PFSK-1 (cell line): Measurements from ENCODE around the gene MYO1F.

Experiments
- POLR2AphosphoS5 ChIP-seq: IDR thresholded peaks from 2 replicates; pipeline ENCODE4 v1.6.1; 2012; ENCODE audit warnings: low read depth, mild to moderate bottlenecking, control low read depth, low read length, moderate library complexity
- REST ChIP-seq, 2 experiments: IDR thresholded peaks; 2 replicates each; pipeline versions ENCODE4 v1.6.1 to v1.8.0; 2011 to 2012; ENCODE audit warnings: low read depth in 2 of 2, low read length in 2 of 2, control low read depth in 1 of 2, inconsistent platforms in 1 of 2, mild to moderate bottlenecking in 1 of 2, moderate library complexity in 1 of 2; ENCODE audit not compliant: insufficient read depth in 1 of 2
- SIN3A ChIP-seq: IDR thresholded peaks from 2 replicates; pipeline ENCODE4 v1.6.1; 2012; ENCODE audit warnings: mild to moderate bottlenecking, low read length, moderate library complexity, borderline replicate concordance; ENCODE audit not compliant: insufficient read depth

- TF ChIP-seq POLR2AphosphoS5 (no peak), REST (IDR thresholded peaks at IDR 0.05; ENCODE audit: insufficient read depth in 1 of 2, low read depth in 2 of 2, low read length in 2 of 2) (no peak), SIN3A (no peak)
Measured at GRCh38 chr19:8566855-8567254, 10.4 kb downstream of the MYO1F start.
